BE2C (cell line): ENCODE measurements around the gene AIPL1. TPM values are rescaled to one million over a fixed set of nuclear protein-coding genes. Genes with fewer than 3 reads are reported as not detected.
"Not testable (repeated sequence)": the region's sequence is repeated elsewhere in the genome, so short reads cannot be mapped to it uniquely, and the experiment has no call there.

Source experiments
- DNase-seq: peaks from one replicate; pipeline ENCODE4 v3.0.0-alpha.2; 2020
- H3K27me3 ChIP-seq: fragments of 250-450 bp; sonication (Bioruptor Pico); 2 replicates; pipeline ENCODE4 v1.5.1; 2020; ENCODE audit warnings: mild to moderate bottlenecking
- H3K36me3 ChIP-seq: fragments of 250-450 bp; sonication (Bioruptor Pico); 2 replicates; pipeline ENCODE4 v1.5.1; 2020; ENCODE audit warnings: mild to moderate bottlenecking
- H3K4me1 ChIP-seq: fragments of 250-450 bp; sonication (Bioruptor Pico); 2 replicates; pipeline ENCODE4 v1.5.1; 2020
- H3K4me3 ChIP-seq: 2 replicates; pipeline ENCODE4 v1.5.1; 2011; ENCODE audit warnings: low read depth, low read length
- H3K9me3 ChIP-seq: fragments of 250-450 bp; sonication (Bioruptor Pico); 2 replicates; pipeline ENCODE4 v1.5.1; 2020
- polyA plus RNA-seq: library from polyadenylated mRNA; unstranded; fragments of >200 nt; gene quantifications from one replicate; pipeline ENCODE4 v1.2.1, GENCODE V29; 2012; ENCODE audit warnings: low read depth, missing spikeins; ENCODE audit not compliant: insufficient read length, insufficient read depth
- TF ChIP-seq, protein P1 (sequence below): IDR thresholded peaks from 2 replicates; pipeline ENCODE4 v1.5.1; 2012; ENCODE audit warnings: mild to moderate bottlenecking, low read depth, low read length

Gene AIPL1
- polyA plus RNA-seq, result not detected

- H3K4me3 ChIP-seq, result no peak within 1 kb of the TSS
- H3K4me1 ChIP-seq, result no peaks in the 10 kb centered on the region
- H3K36me3 ChIP-seq, result no peaks in the 10 kb centered on the region
- DNase-seq, result no peak
- no peaks in the 10 kb centered on the region for H3K9me3 ChIP-seq
- TF ChIP-seq, protein P1, sequence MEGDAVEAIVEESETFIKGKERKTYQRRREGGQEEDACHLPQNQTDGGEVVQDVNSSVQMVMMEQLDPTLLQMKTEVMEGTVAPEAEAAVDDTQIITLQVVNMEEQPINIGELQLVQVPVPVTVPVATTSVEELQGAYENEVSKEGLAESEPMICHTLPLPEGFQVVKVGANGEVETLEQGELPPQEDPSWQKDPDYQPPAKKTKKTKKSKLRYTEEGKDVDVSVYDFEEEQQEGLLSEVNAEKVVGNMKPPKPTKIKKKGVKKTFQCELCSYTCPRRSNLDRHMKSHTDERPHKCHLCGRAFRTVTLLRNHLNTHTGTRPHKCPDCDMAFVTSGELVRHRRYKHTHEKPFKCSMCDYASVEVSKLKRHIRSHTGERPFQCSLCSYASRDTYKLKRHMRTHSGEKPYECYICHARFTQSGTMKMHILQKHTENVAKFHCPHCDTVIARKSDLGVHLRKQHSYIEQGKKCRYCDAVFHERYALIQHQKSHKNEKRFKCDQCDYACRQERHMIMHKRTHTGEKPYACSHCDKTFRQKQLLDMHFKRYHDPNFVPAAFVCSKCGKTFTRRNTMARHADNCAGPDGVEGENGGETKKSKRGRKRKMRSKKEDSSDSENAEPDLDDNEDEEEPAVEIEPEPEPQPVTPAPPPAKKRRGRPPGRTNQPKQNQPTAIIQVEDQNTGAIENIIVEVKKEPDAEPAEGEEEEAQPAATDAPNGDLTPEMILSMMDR, result no peak
- no peaks in the 10 kb centered on the region for H3K27me3 ChIP-seq
Measured at GRCh38 chr17:6435051-6435450, at the start of gene AIPL1. Gene AIPL1, minus strand, starts transcription at chr17:6435121. Its CDS starts 17 bp downstream, at chr17:6435104.

GRCh38 chr17:6483507-6483906 is 48.6 kb upstream of the AIPL1 start:
- no peak for DNase-seq
- Histone ChIP-seq H3K27me3 (no peaks in the 10 kb centered on the region; the same call in 1 of the 2 replicates), H3K9me3 (no peaks in the 10 kb centered on the region), H3K4me3 (no peak overlapping the region), H3K36me3 (no peaks in the 10 kb centered on the region), H3K4me1 (no peaks in the 10 kb centered on the region)
- TF ChIP-seq, protein P1, result no peak

GRCh38 chr17:6482796-6483195 is 47.9 kb upstream of the AIPL1 start:
- H3K4me3 ChIP-seq, H3K9me3 ChIP-seq, H3K4me1 ChIP-seq, H3K36me3 ChIP-seq, H3K27me3 ChIP-seq, DNase-seq: not testable (repeated sequence)

DNA sequence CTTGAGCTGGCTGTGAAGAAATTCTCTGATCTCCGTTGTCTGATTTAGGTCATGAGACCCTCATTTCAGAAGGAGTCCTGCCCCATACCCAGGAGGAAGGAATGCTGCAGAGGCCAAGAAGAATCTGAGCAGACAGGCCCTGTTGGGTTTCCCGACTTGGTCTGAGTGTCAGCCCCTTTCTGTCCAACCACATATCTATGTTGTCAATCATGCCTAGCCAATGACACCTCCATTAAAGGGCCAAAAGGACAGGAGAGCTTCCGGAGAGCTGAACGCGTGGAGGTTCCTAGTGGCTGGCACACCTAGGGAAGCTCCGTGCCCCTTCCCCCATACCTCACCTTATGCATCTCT is 47.2 kb upstream of the AIPL1 start:
- H3K27me3 ChIP-seq, result no peaks in the 10 kb centered on the region; the same call in 1 of the 2 replicates
- no peaks in the 10 kb centered on the region for H3K4me1 ChIP-seq
- H3K4me3 ChIP-seq, result no peak overlapping the region
- DNase-seq, result no peak
- no peaks in the 10 kb centered on the region for H3K9me3 ChIP-seq
- TF ChIP-seq, protein P1, result no peak
- H3K36me3 ChIP-seq, result no peaks in the 10 kb centered on the region

DNA sequence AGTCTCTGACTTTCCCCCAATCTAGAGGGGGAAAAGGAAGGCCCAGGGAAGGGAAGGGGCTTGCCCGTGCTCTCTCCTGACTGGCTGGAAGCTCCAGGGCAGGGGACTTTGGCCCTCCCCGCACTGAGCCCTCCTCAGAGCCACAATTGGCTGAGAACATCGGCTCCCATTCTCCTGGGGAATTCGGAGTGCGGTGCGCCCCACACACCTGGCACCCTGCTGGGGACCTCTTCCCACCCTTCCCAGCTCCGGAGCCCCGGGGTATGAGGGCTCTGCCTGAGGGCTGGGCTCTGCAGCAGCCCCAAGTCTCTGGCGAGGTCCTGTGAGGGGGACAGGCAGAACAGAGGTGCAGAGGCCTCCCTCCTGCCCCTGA is 45.4 kb upstream of the AIPL1 start:
- no peaks in the 10 kb centered on the region for H3K4me1 ChIP-seq
- DNase-seq, result no peak
- no peak overlapping the region for H3K4me3 ChIP-seq
- no peaks in the 10 kb centered on the region for H3K9me3 ChIP-seq
- no peaks in the 10 kb centered on the region for H3K27me3 ChIP-seq
- H3K36me3 ChIP-seq, result no peaks in the 10 kb centered on the region
- TF ChIP-seq, protein P1, result no peak

DNA sequence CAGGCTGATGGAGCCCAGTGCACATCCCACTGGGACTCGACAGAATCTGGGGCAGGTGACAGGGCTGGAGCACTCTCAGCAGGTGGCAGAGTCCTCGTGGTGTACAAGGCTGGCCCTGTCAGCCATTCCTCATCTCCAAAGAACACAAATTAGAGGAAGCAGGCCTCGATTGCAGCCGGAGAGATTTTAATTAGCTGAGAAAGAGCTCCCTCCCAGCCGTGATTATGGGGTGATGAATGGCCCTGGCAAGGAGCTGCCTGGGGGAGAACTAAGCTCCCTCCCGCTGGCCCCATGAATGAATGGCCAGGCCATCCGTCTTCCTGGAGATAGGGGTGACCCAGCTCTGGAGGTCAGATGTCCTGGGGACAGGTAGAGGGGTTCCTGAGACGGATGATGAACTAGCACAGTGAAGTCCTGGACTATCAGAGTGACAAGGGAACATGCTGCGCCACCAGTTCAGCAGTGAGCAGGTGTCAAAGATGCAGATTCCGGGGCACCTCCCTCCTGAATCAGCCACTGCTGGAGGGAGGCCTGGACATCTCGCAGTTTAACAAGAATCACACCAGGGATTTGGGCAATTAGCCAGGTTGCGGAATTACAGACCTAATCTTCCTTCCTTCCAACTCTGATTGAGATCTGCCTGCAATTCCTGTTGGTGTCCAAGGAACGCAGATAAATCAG is 44.8 kb upstream of the AIPL1 start:
- no peak for DNase-seq
- Histone ChIP-seq H3K27me3 (no peaks in the 10 kb centered on the region), H3K9me3 (no peaks in the 10 kb centered on the region), H3K36me3 (no peaks in the 10 kb centered on the region), H3K4me3 (no peak overlapping the region), H3K4me1 (no peaks in the 10 kb centered on the region)
- TF ChIP-seq, protein P1, result no peak

- no peaks in the 10 kb centered on the region for H3K27me3 ChIP-seq
- no peaks in the 10 kb centered on the region for H3K9me3 ChIP-seq
- no peaks in the 10 kb centered on the region for H3K36me3 ChIP-seq
- no peak for DNase-seq
- TF ChIP-seq, protein P1, result no peak
- H3K4me3 ChIP-seq, result no peak overlapping the region
- no peaks in the 10 kb centered on the region for H3K4me1 ChIP-seq
Measured at GRCh38 chr17:6478486-6478885, 43.6 kb upstream of the AIPL1 start.
